GM21515 (cell line): Measurements from ENCODE around the gene LRRC38.

Experiments used
- ATAC-seq: cut with Tn5 transposase; IDR thresholded peaks from one replicate; pipeline ENCODE4 v1.9.1; 2021; ENCODE audit not compliant: unreplicated experiment

Gene LRRC38

GRCh38 chr1:13517193-13517812, 3.5 kb upstream of the LRRC38 start:
- no peak for ATAC-seq

- no peak for ATAC-seq
These were observed 2.8 kb upstream of the LRRC38 start for GRCh38 chr1:13516606-13517005.

DNA sequence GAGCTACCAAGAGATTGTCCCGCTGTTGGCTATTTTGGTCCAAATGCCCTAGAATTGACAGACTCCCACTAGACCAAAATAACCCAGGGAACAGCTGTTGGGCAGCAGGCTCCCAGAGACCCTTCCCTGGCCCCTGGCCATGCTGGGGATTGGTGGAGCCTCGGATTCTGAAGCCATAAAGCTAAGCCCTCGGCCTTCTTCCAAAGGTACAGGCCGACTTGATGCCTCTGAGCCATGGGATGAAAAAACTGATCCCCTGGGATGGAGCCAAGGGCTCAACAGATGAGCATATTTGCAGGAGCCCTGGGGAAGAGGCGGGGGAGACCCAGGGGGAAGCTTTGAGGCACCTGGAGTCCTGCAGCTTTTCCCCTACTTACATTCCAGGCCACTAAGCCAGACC, 1.0 kb upstream of the LRRC38 start:
- no peak for ATAC-seq

GRCh38 chr1:13513063-13513894, 524 bp downstream of the LRRC38 start:
- ATAC-seq = no peak

GRCh38 chr1:13512472-13512871, 1.3 kb downstream of the LRRC38 start:
- ATAC-seq = no peak

- no peak for ATAC-seq
These were observed 3.3 kb downstream of the LRRC38 start for GRCh38 chr1:13510499-13510898.

DNA sequence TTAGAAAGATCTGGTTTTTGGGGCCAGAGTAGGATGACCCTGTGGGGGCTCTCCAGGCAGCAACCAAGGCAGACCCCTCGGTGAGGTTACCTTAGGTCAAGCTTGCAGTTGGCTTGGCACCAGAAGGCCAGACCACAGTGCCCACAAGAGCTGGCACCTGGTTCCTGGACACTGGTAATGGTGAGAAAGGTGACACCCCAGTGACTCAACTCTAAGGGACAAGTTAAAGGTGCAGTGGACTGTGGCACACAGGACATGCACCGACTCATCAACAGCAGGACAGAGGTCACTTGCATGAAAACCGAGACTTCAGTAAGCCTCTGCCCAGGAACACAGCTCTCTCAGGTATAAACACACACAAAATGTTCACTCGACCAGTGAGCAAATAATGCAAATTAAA, 6.7 kb downstream of the LRRC38 start:
- ATAC-seq = no peak

DNA sequence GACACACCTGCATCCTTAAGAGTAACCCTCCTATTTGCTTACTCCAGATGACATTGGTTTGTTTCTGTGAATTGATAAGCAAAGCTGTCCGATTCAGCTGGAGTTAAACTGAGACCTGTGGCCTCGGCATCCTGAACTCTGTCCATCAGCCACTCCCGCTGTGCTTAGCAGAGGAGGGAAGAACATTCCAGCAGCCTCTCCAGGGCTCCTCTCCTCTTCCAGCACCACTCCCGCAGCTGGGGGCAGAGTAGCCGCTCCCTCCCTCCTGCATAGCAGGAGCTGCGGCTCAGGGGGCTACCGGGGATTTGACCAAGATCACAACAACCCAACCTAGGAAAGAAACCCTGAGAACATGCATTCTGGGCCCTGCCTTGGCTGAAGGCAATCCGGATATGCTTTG, 8.8 kb downstream of the LRRC38 start:
- ATAC-seq = no peak

DNA sequence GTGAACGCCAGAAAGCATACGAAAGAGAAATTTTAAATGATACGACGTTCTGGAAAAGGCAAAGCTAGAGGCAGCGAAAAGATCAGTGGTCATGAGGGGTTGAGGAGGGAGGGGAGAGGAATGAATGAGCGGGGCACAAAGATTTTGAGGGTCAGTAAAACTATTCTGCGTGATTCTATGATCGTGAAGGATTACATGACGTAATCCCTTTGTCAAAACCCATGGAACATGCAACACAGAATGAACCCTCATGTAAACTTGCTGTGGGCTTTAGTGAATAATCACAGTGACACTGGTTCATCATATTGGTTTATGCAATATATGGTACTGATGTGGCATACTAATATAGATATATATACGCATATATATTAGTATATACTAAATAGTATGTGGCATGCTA, 13.0 kb downstream of the LRRC38 start:
- ATAC-seq = no peak

DNA sequence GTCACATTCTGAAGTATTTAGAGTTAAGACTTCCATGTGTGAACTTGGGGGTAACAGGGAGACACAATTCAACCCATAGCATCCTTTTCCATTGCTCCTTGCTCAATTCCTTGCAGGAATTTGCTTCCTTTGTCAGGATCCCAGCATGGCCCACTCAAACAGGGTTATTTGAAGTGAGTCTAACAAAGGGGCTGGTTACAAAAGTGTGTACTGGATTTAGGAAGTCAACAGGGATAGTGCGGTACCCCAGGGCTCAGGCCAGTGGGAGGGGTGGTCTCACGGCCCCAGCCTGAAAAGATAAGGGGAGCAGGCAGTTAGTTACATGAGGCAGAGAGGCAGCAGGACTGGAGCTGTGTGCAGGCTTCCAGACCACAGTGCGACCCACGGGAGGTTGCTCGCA, 14.4 kb downstream of the LRRC38 start:
- no peak for ATAC-seq

DNA sequence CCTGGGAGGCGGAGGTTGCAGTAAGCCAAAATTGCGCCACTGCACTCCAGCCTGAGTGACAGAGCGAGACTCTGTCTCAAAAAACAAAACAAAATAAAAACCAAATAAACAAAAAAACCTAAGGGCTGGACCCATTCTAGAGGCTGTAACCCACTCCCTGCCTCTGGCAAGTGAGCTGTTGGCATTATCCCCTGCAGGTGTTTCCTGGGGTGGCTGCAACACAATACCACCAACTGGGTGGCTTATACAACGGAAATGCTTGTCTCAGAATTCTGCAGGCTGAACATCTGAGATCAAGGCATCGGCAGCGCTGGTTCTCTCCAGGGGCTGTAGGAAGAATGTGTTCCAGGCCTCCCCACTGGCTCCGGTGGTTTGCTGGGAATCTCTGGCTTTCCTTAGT, 15.2 kb downstream of the LRRC38 start:
- ATAC-seq = no peak

GRCh38 chr1:13495186-13495585, 18.6 kb downstream of the LRRC38 start:
- no peak for ATAC-seq

- no peak for ATAC-seq
These were observed 19.1 kb downstream of the LRRC38 start for GRCh38 chr1:13494712-13495111.

DNA sequence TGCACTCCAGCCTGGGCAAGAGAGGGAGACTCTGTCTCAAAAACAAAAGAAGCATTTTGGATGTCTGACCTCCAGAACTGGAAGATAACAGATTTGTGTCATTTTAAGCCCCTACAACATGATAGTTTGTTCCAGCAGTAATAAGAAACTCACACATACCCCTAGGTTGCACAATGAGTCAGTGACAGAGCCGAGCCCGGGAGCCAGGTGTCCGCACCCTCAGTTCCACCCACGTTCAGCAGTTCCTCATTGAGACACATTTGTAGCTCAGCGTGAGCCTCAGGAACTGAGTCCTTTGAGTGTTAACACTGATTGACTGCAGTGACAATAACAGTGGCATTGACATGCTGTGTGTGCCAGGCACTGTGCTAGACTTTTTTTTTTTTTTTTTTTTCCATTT, 19.8 kb downstream of the LRRC38 start:
- ATAC-seq = peak; percentile 77

DNA sequence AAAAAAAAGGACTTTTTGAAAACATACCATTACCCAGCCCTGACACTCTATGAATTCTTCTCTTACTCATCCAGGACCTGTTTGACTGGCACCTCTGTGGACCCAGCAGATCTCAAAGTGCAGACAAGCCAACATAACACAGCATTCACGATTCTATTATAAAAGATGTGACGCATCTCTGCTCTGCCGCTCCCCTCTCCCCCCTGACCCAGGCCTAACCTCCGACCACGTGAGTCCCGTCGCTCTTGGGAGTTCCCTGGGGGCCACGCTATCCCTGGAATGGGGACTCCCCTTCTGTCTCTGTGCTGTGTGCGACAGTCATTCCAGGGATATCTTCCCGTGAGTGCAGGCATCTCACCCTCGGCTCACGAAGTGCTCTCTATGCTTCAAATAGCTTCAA, 21.1 kb downstream of the LRRC38 start:
- ATAC-seq = no peak

DNA sequence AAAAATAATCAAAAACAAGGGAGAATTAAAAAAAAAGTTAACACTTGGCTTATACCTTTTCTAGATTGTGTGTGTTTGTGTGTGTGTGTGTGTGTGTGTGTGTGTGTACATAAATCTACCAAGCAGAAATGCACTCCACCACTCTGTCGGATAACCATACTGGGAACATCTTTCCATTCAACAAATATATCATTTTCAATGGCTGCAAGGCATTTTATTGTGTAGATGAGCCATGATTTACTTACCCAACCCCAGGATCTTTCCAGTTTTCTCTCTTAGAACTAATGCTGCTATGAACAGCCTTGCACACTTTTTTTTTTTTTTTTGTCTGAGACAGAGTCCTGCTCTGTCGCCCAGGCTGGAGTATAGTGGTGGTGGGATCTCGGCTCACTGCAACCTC, 25.8 kb downstream of the LRRC38 start:
- ATAC-seq = no peak

- no peak for ATAC-seq
These were observed 26.5 kb downstream of the LRRC38 start for GRCh38 chr1:13487143-13487868.

- ATAC-seq = no peak
These were observed 29.9 kb downstream of the LRRC38 start for GRCh38 chr1:13483946-13484345.

DNA sequence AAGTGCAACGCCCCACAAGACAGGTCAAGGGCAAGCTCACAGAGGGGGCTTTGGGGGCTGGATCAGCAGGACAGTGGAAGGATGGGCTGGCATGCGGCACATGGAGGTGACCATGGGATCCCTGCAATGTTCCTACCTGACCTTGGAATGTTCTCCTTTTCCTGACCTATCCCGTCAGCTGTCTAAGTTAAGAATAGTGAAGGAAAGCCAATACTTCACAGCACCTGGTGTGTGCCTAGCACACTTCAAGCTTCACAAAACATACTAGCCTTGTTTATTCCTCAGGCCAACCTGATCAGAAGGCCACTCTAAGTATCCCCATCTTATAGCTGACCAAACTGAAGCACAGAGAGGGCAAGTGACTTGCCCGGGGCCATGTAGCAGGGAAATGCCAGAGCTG, 31.2 kb downstream of the LRRC38 start:
- ATAC-seq = no peak

GRCh38 chr1:13479171-13479856, 34.5 kb downstream of the LRRC38 start:
- ATAC-seq = no peak

- no peak for ATAC-seq
These were observed 35.1 kb downstream of the LRRC38 start for GRCh38 chr1:13478692-13479091.
